ENCODE measurements around the gene HSD17B8. TPM values are rescaled to one million over a fixed set of nuclear protein-coding genes. Genes with fewer than 3 reads are reported as not detected.

Gene HSD17B8
- polyA plus RNA-seq, 2 of the 4 experiments (the other 2 are of a cell fraction), result 9.5 to 16.5 TPM

GRCh38 chr6:33156964-33157363 lies 47.5 kb upstream of the HSD17B8 start:
- H3K4me3 ChIP-seq, result no peak overlapping the region
- TF ChIP-seq MAZ (IDR thresholded peaks at IDR 0.05; ENCODE audit: borderline replicate concordance, low read depth, low read length) (no peak), FOSL2 (IDR thresholded peaks at IDR 0.05) (no peak), FOSL2 (CRISPR knock-in tag; IDR thresholded peaks at IDR 0.05) (no peak), CEBPB (IDR thresholded peaks at IDR 0.05) (no peak), RAD21 (conservative IDR thresholded peaks at IDR 0.05 in 1 of 2, IDR thresholded peaks at IDR 0.05 in 1 of 2) (no peak), EHMT2 (IDR thresholded peaks at IDR 0.05; ENCODE audit: low read depth) (no peak), TP53 (CRISPR knock-in tag; IDR thresholded peaks at IDR 0.05) (no peak), FOXS1 (CRISPR knock-in tag; IDR thresholded peaks at IDR 0.05) (no peak), HDAC2 (IDR thresholded peaks at IDR 0.05) (no peak), HOXB13 (CRISPR knock-in tag; IDR thresholded peaks at IDR 0.05; ENCODE audit: low read depth) (no peak), PBX3 (IDR thresholded peaks at IDR 0.05) (no peak), NFE2L2 (conservative IDR thresholded peaks at IDR 0.05; ENCODE audit: low read length) (no peak)
- FAIRE-seq (no peak), DNase-seq (ENCODE audit: low read depth in 1 of 2, low spot score in 1 of 2) (no peak), ATAC-seq (no peak)
- no peaks in the 10 kb centered on the region for H3K9me3 ChIP-seq
- 83% methylated on average over 2 of the region's 2 CpGs for WGBS (ENCODE audit: missing lambda C conversion rate)
- peaks cover 8% of the 10 kb centered on the region; the same call in 2 of the 3 replicates for H3K4me1 ChIP-seq
- ChIA-PET POLR2A (no interaction called here), CTCF (interaction anchor here (0.7 to 1.5 kb wide), 7 partner anchors 15 to 319 kb away, joined by 3 to 5 read pairs (median 3); partner anchors contain the start of gene TAP2)
- no peak overlapping the region for H3K4me2 ChIP-seq
- H3K27ac ChIP-seq, result no peak overlapping the region

GRCh38 chr6:33160096-33160495 lies 44.4 kb upstream of the HSD17B8 start:
- ATAC-seq (no peak), DNase-seq (ENCODE audit: low read depth in 1 of 2, low spot score in 1 of 2) (no peak), FAIRE-seq (no peak)
- Histone ChIP-seq H3K4me2 (no peak overlapping the region), H3K4me3 (no peak overlapping the region), H3K27ac (no peak overlapping the region), H3K4me1 (peaks cover 14% of the 10 kb centered on the region; the same call in 2 of the 3 replicates), H3K9me3 (no peaks in the 10 kb centered on the region)
- TF ChIP-seq HOXB13 (CRISPR knock-in tag; IDR thresholded peaks at IDR 0.05; ENCODE audit: low read depth) (no peak), CEBPB (IDR thresholded peaks at IDR 0.05) (no peak), HES2 (IDR thresholded peaks at IDR 0.05) (no peak), BHLHE40 (IDR thresholded peaks at IDR 0.05; ENCODE audit: low read depth, low read length) (no peak), ESRRA (IDR thresholded peaks at IDR 0.05; ENCODE audit: borderline replicate concordance, low read length) (no peak), KDM1A (IDR thresholded peaks at IDR 0.05; ENCODE audit: low read depth) (no peak), CBX2 (IDR thresholded peaks at IDR 0.05; ENCODE audit: borderline replicate concordance, low read depth) (no peak), PHF8 (IDR thresholded peaks at IDR 0.05; ENCODE audit: borderline replicate concordance, low read depth) (no peak), SREBF2 (IDR thresholded peaks at IDR 0.05) (no peak), ZSCAN20 (CRISPR knock-in tag; IDR thresholded peaks at IDR 0.05) (no peak), USF2 (IDR thresholded peaks at IDR 0.05) (no peak), RFX5 (IDR thresholded peaks at IDR 0.05) (no peak), HOXA7 (CRISPR knock-in tag; IDR thresholded peaks at IDR 0.05) (no peak), TP53 (CRISPR knock-in tag; IDR thresholded peaks at IDR 0.05) (no peak), JUN (IDR thresholded peaks at IDR 0.05) (no peak), FOSB (CRISPR knock-in tag; IDR thresholded peaks at IDR 0.05) (no peak), FOSL2 (IDR thresholded peaks at IDR 0.05) (no peak), FOSL2 (CRISPR knock-in tag; IDR thresholded peaks at IDR 0.05) (no peak), ZC3H11A (IDR thresholded peaks at IDR 0.05) (no peak), MYC (IDR thresholded peaks at IDR 0.05; ENCODE audit: borderline replicate concordance, low read length) (no peak)
- ChIA-PET CTCF (interaction anchor here (1.1 to 5.2 kb wide), 5 partner anchors 12 to 88 kb away, joined by 3 to 39 read pairs (median 4); no protein-coding TSS in a partner anchor), POLR2A (no interaction called here)
- WGBS (ENCODE audit: missing lambda C conversion rate), result 90% methylated on average over 11 of the region's 11 CpGs
